Measurements from ENCODE around the gene SHMT2.

- TF ChIP-seq ZNF8 (CRISPR knock-in tag; IDR thresholded peaks at IDR 0.05) (no peak), ISL1 (CRISPR knock-in tag; IDR thresholded peaks at IDR 0.05) (no peak), RARB (CRISPR knock-in tag; IDR thresholded peaks at IDR 0.05) (no peak), BACH2 (CRISPR knock-in tag; IDR thresholded peaks at IDR 0.05; ENCODE audit: borderline replicate concordance) (no peak), ZNF565 (CRISPR knock-in tag; conservative IDR thresholded peaks at IDR 0.05; ENCODE audit: low read depth) (no peak), GLIS3 (CRISPR knock-in tag; IDR thresholded peaks at IDR 0.05) (no peak), ZFP3 (CRISPR knock-in tag; IDR thresholded peaks at IDR 0.05) (no peak), ZC3H10 (CRISPR knock-in tag; IDR thresholded peaks at IDR 0.05) (no peak), POU6F1 (CRISPR knock-in tag; IDR thresholded peaks at IDR 0.05; ENCODE audit: borderline replicate concordance, low read depth) (no peak)
- TF ChIP-seq, protein P1, sequence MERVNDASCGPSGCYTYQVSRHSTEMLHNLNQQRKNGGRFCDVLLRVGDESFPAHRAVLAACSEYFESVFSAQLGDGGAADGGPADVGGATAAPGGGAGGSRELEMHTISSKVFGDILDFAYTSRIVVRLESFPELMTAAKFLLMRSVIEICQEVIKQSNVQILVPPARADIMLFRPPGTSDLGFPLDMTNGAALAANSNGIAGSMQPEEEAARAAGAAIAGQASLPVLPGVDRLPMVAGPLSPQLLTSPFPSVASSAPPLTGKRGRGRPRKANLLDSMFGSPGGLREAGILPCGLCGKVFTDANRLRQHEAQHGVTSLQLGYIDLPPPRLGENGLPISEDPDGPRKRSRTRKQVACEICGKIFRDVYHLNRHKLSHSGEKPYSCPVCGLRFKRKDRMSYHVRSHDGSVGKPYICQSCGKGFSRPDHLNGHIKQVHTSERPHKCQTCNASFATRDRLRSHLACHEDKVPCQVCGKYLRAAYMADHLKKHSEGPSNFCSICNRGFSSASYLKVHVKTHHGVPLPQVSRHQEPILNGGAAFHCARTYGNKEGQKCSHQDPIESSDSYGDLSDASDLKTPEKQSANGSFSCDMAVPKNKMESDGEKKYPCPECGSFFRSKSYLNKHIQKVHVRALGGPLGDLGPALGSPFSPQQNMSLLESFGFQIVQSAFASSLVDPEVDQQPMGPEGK (CRISPR knock-in tag; IDR thresholded peaks at IDR 0.05; ENCODE audit: borderline replicate concordance), result no peak
- TF ChIP-seq, protein P2, sequence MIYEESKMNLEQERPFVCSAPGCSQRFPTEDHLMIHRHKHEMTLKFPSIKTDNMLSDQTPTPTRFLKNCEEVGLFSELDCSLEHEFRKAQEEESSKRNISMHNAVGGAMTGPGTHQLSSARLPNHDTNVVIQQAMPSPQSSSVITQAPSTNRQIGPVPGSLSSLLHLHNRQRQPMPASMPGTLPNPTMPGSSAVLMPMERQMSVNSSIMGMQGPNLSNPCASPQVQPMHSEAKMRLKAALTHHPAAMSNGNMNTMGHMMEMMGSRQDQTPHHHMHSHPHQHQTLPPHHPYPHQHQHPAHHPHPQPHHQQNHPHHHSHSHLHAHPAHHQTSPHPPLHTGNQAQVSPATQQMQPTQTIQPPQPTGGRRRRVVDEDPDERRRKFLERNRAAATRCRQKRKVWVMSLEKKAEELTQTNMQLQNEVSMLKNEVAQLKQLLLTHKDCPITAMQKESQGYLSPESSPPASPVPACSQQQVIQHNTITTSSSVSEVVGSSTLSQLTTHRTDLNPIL (CRISPR knock-in tag; IDR thresholded peaks at IDR 0.05; ENCODE audit: low read depth), result no peak
Measured at GRCh38 chr12:57207731-57208630, 21.5 kb upstream of the SHMT2 start.
